Measurements from ENCODE around the gene NTRK2.

NTRK2 gene

DNA sequence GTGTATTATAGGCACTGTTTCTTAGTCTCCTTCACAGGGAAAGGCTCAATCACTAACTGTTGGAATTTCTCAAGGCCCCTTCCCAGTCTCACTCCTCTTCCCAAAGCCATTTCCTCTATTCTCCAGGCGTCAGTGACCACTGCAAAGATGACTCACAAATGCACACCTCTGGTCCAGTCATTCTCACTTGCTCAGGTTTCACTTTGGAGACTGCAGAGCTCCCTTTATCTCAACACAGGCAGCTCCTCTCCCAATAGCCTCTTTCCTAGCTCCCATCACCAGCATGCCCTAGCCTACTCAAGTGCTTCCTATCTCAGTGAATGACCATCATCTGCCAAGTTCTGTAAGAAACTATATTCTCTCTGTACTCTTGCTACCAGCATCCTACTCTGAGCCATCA, 323.6 kb downstream of the NTRK2 start:
- DNase-seq, result no peak

DNA sequence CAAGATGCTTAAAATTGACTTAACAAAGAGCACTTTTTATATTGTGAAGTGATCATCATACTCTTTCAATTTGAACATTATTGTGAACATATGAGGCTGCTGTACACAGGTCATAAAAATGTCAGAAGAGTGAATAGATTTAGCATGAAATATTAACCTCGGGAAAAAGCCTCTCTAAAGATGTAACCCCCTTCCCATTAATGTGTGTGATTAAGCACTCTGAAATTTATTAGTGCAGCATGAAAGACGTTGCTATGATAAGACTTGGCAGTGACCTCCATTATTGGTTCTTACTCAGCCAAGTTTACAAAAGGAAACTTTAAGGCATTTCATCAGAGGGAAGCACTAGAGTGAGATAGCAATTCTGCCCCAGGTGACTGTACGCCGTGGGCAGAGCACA, 326.5 kb downstream of the NTRK2 start:
- DNase-seq, result no peak

DNA sequence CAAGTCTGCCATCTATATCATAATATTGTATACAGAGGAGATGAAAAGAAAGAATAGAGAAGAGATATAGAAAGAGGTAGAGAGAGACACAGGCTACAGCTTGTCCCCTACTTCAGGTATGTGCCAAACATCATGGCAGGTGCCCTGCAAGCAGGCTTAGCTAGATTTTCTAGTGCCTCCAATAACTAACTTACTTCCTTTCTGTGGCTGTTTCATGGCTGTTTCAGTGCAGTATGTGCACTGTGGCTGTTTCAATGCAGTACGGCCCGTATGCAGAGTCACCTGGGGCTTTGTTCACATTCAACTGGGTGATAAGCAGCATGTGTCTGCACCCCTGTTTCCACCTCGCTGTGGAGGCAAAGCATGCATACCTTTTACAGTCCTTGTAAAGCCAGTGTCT, 327.2 kb downstream of the NTRK2 start:
- no peak for DNase-seq

DNA sequence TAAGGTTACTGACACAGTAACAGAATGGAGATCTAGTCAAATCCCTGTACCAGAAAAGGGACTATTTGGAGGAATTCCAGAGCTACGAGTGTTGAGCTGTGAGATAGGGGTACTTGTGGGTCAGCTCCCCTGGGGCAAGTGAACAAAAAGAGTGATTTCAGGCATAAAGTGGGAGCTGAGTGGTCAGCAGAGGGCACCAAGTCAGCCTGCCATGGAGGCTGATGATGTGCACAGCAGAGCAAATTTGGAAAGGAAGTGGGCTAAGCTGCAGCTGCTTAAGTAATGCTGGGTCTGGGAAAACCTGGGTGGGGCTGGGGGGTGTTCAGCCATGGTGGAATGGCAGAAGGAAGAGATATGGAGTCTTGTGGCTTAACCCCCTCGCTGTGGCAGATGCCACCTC, 327.9 kb downstream of the NTRK2 start:
- DNase-seq, result no peak

DNA sequence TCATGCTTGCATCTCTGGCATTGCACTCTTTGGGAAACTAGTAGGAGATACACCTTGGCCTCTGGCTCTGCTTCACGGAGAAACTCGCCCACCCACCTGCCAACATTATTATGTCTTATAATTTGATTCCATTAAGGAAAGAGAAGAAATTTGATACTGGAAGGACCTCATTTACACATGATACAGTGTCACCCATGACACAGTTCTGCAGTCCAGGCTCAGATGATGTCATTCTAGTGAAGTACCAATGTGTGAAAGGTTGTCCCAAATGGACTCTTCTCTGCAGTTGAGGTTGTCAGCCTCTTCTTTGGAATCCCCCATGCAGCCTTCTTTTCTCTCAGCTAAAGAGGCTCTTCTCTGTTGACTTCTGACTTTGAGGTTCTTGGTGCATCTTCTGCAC, 329.1 kb downstream of the NTRK2 start:
- no peak for DNase-seq

DNA sequence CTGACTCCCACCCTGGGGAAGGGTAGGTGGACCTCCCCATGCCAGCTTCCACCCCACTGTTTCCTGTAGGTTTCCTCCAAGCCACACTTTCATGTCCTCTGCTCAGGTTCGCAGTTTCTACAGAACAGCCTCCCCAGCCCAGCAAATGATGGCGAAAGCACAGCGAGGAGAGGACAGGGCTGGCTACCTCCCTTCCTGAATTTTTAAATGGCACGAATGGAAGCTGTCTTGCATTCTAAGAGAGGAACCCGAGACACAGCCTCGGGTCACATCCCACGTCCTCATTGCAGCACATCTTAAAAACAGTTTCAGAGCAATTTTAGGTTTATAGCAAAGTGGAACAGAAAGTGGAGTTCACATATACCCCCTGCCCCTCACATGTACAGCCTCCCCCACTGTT, 330.3 kb downstream of the NTRK2 start:
- DNase-seq, result no peak

DNA sequence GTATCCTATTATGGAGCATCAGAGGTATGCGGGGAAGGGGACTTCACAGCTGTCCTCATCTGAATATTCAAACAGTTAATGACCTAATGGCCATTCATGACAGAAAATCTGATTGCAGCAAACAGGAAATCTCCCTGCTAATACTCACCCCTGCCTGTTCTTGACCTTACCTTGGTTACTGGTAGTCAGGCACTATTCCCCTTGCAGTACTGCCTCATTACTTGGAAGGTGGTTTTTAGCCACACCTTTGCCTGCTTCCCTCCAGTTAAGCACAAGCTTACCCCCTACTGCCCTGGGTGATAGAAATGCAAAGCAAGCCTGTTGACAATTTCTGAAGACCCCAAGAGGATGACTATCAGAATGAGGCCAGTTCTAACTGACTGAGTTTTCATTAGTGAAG, 332.4 kb downstream of the NTRK2 start:
- no peak for DNase-seq

DNA sequence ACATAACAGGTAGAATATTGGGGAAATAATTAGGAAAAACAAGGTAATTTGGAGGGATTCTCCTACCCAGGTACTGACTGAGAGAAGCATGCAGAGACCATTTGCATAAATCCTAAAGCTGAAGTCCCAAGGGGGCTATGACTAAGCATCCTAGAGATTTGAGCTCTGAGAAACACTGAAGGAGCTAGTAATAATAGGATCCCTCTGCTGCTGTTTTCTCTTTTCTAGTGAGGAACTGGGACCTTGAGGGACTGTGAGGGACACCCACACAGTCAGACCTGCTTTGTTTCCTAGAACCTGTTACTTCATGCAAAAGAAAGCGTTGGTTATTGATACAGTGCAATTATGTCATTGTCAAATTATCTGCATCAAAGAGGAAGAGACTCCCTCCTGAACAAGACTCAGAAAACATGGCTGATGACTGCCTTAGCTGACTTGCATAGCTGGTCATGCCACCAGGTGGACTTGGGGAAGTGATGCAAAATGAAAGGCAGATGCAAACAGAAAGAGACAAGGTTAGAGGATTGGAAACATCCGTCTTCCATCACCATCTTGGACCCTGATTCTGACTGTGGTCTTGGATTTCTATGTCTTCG, 335.4 kb downstream of the NTRK2 start:
- DNase-seq, result no peak

DNA sequence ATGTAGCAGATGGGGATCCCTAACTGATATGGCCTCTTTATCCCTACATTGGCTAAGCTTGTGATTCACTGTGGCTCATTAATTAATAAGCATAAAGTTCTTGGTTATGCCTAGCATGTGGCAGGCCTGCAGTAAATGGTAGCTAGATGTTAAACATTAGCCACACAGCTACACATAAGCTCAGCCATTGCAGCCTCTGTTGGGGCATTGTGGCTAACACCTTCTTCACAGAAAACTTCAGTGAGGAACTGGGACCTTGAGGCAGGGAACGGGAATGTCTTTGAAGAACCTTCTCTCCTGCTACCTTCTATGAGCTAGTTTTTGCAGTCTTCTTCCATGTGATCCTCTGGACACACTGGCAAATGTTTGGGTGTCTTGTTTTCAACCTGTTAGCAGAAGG, 338.2 kb downstream of the NTRK2 start:
- DNase-seq, result no peak

DNA sequence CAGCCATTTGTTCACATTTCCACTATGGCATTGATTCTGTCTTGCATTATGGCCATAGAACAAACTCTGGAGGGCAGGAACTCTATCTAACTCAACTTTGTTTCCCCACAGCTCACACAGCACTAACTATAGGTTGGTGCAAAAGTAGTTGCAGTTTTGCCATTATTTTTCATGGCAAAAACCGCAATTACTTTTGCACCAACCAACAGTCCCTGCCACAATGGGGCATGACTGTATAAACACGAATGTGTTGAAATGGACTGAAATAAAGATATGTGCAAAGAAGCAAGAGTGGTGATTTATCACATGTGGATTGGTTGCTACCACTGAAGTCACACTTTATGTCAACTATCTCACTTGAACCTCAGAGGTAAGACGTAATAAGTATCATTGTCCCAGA, 338.7 kb downstream of the NTRK2 start:
- no peak for DNase-seq

DNA sequence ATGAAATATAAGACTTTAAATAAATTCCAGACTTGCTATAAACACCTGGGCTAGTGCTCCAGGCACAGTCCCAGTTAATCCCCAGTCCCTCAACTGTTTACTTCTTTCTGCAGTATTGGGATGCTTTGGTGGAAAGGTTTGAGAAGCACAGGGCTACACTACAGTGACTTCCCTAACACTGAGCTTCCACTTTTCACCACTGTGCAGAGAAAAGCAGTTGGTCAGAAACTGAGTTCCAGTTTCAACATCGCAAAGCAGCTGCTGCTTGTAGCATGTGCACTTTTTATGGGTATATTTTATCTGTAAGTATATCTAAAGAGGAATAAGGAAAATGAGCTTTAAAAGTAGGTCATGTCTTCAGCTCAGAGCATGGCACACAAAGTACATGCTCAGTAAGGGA, 339.7 kb downstream of the NTRK2 start:
- no peak for DNase-seq

DNA sequence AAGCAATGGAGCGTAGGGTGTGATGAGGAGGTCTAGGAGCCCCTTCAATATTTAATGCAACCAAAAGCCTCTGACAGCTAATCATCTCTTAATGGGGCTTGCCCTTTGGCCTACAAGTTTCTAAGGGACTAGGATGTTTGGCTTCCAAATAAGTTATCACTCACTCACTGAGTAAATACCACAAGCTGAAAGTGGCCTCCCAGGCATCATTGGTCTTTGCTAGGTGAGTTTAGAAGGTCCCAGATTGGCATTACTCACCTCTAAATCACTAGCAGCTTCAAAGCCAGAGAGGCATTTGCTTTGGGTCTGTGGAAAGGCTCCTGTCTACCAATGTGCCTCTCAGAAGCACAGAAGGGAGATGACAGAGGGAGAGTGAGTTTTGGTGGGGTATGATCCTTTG, 344.2 kb downstream of the NTRK2 start:
- no peak for DNase-seq

DNA sequence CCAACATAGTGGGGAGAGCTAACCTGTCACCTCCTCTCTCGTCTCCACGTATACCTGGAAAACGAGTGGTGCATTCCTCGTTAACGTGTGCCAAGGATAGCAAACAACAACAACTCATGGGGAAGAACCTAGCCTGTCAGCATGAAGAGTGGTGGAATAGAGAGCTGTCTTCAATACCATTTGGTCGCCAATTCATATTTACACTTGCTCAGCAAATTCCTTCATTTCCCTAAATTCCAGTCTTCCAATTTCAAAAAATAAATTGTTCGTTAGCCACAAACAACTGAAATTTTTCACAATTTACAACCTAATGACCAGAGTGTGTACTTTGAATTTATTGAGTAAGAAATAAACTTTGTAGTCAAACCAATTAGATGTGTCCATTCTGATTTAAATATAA, 344.8 kb downstream of the NTRK2 start:
- DNase-seq, result no peak

DNA sequence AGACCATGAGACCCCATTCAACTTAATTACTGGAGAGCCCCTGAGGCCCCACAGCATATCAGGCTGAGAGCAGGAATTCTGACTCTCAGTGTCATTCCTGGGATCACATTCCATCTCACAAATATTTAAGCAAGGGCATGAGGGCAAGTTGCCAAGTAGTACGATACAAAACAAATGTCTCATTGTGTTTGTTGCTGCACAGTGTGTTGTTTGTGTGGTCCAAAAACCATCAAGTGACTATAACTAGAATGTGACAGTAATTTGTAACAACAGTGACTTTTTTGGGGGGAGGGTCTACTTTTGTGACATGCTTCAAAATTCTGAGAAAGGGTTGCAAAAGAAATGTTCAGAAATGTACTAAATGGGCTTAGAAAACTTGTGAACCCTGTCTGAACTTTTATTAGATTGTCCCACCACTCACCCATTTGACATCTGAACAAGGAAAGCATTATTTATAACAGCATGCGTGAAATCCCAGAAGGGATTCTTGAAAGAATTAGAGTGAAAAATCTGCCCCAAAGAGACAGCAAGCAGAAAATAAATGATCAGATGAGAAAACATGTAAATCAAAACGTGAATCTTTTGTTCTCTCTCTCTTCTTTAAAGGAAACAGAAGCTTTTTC, 347.0 kb downstream of the NTRK2 start:
- no peak for DNase-seq

DNA sequence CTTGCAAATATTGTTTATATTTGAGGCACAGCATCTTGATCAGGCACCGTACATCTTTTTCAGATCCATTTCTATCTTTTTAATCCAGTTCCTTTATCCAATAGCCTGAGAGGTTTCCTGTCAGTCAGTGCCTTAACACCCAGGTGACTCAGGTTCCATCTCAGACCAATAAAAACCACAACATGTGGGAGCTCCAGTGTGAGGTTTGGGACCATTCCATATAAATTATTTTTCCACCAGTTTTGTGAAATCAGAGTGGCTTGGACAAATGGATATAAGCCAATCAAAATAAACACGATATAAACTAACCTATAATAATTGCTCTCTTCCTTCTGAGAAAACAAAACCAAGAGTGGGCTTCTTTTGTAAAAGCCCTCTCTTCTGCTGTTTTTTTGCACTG, 351.3 kb downstream of the NTRK2 start:
- DNase-seq, result no peak

DNA sequence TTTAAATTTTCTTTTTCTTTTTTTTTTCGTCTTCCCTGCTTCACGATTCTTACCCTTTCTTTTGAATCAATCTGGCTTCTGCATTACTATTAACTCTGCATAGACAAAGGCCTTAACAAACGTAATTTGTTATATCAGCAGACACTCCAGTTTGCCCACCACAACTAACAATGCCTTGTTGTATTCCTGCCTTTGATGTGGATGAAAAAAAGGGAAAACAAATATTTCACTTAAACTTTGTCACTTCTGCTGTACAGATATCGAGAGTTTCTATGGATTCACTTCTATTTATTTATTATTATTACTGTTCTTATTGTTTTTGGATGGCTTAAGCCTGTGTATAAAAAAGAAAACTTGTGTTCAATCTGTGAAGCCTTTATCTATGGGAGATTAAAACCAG, 352.2 kb downstream of the NTRK2 start:
- no peak for DNase-seq

DNA sequence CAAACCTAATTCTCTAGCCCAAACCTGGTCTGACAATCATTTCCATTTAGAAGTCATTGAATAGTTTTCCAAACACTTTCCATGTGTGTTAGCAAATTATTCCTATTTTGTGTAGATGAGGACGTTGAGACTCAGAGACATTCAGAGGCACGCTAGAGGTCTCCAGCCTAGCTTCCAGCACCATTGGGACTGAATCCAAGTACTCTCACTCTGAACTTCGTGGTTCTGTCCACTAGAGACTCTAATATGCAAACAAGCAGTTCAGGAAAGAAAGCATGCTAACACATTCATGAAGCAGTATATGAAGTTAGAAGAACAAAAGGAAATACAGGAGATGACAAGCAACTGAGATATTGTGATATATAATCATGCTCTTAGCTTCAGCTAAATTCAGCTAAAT, 354.8 kb downstream of the NTRK2 start:
- DNase-seq, result no peak

DNA sequence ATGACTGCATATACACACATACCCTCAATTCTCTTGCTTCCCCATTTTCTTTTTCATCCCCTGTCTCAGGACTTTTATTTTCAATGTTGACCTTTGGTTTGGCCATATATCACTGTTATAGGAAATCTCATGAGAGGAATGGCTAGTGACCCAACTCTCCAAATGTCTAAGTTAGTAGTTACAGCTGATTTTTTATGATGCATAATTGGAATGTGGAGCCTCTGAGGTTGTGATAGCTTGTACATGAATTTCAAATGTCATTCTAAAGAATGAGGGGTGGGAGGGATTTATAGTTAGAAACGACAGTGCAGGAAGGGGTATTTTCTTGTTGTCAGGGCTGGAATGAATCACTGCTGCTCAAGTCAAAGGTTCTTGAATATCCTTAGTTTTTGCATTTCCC, 356.1 kb downstream of the NTRK2 start:
- no peak for DNase-seq

DNA sequence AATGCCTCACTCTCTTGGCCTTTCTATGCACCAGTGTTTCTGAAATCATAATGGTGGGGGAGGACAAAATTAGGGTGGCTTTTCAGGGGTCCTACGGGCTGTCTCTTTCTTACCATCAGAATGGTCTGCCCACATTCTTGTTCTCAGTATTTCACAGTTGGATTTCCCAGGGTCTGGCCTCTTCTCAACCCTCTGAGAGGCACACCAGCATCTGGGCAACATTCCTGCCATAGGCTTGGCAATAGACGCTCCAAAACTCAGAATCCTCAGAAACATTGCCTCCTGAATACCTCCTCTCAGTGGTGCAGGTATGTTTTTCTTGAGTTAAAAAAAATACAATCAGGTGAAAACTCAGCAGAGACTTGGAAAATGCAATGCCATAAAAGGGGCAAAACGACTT, 358.3 kb downstream of the NTRK2 start:
- DNase-seq, result no peak

DNA sequence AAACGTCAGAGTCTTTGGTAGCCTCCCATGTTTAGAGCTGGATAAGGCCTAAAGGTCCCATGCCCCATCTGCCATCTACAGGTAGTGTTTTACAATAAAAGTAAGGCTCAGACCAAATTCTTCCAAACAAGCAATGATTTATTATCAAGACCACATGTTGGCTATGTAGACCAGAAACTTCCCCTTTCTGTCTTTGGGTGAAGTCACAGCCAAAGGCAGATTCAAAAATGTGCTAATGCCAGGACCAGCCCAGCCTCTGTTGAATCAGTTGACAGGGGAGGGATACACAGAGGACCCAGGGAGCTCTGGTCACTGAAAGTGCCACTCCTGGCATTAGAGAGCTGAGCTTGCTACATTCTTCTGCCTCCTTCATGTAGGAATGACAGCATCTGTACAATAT, 360.8 kb downstream of the NTRK2 start:
- DNase-seq, result peak; percentile 35

DNA sequence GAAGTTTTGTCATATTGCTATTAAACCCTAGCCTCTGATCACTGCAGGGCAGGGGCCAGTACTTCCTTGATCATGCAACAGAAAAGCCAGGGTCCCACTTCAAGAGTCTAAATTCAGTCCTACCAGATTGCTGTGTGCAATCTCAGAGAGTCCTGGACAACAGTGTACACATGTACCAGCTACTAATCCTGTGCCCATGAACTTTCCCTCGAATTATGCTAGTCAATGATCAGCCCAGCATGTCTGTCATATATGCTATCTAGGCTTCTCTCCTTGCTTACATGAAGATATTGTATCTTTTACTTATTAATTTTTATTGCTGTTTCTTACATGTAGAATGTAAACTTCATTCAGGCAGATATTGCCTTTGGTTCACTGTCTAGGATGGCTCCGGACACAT, 367.0 kb downstream of the NTRK2 start:
- DNase-seq, result no peak

DNA sequence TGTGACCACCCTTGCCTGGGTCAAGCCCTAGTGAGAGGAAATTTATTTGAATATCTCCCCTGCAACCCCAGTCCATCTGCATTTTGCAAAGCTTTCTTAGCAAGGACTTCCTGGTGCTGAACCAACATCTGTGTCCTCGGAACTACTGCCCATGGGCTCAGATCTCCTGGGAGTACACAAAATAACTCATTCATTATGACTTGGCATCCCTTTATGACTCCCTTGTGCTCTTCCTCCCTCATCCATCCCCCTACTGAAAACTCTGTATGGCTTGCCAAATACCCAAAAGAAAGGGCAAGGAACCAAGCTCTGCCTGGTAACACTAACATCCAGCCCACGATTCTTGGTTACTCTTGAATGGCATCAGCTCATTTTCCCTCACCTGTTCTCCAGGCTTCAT, 368.5 kb downstream of the NTRK2 start:
- no peak for DNase-seq

DNA sequence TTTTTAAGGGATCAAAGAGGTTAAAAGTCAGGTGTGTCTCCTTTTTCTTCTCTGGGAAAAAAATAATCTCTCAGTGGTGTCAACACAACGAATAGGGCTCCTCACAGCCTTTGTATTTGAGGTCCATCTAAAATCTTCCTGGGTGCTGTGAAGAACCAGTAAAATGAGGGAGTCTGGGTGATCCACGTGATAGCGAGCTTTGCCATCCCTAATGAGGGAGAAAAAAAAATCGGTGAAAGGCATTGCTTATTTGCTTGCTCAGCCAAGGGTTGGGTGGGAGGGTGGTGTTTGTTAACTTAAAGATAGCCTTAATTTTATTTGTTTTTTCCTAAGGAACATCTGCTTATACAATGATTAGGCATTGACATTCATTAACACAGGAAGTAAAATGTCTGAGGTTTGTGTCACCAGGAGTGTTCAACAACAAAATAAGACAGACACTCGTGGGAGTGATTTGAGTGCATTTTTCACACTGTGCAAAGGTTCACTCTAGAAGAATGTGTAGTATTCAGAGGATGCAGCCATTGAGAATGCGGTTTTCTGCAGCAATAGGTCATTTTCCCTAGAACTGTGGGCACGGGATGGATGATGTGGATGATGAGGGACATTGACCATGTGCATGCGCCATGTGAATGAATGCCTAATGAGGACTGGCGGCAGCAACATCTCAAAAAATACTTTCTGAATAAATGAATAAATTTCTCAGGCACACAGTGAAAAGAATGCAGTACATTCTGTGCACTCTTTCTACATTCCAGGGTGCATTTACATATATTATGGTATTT, 369.5 kb downstream of the NTRK2 start:
- DNase-seq, result no peak

DNA sequence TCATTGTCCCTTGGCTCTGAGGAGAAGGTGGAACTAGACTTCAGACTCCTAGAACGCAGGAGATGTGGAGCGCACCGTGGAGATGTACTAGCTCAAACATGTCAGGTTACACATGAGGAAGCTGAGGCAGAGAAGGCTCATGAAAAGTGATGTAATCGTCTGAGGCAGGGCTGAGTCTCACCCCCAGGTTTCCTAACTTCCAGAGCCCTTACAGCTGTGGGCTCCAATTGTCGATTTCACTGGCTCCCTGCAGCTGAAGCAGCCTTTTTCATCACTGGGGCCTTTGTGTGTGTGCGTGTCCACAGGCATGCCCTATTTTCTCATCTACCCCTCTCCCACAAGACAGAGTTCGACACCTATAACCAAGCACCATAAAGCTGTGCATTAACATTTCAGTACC, 370.6 kb downstream of the NTRK2 start:
- no peak for DNase-seq
